ENCODE measurements around the gene FYB2. TPM values are rescaled to one million over a fixed set of nuclear protein-coding genes. Genes with fewer than 3 reads are reported as not detected.

Gene FYB2, protein sequence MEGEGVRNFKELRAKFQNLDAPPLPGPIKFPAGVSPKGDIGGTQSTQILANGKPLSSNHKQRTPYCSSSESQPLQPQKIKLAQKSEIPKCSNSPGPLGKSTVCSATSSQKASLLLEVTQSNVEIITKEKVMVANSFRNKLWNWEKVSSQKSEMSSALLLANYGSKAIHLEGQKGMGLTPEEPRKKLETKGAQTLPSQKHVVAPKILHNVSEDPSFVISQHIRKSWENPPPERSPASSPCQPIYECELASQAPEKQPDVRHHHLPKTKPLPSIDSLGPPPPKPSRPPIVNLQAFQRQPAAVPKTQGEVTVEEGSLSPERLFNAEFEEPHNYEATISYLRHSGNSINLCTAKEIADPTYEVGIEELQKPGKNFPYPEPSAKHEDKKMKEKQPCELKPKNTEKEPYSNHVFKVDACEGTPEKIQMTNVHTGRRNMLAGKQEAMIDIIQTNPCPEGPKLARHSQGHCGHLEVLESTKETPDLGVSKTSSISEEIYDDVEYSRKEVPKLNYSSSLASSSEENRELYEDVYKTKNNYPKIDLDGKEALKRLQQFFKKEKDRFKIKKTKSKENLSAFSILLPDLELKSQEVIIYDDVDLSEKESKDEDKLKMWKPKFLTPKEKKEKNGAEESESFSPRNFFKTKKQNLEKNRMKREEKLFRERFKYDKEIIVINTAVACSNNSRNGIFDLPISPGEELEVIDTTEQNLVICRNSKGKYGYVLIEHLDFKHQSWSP
- not detected in 2 replicates for total RNA-seq (2014; rRNA removed; shearing (Covaris generic))

DNA sequence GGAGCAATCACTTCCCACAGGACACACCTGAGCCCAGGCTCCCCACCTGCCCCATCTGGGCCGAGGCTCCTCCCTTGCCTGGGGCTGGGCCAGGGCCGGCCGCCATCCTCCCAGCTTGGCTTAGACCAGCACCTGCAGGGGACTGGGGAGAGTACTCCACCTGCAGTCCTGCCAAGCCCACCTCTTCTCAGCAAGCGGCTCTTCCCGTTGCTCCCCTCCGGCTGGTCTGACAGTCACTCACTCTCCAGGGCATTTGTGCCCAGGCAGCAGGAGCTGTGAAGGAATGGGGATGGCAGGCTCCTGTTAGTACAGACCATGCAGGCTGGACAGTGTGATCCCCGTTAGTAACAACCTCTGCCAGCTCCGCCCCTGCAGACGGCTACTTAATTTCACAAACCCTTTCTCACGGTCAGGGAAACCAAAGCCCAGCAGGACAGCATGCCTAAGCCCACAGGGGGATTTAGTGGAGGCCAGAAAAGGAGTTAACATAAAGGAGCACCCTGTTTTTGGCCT, at the start of gene FYB2:
TSS of gene FYB2 (minus strand) at position 18 of the 513 bp plus-strand sequence. CDS start 114 bp downstream, outside the sequence.
- in situ Hi-C loops (cut with HindIII; ENCODE audit: low sequenced_read_pairs), result no loop called here

GRCh38 chr1:56868761-56869160, 49.6 kb upstream of the FYB2 start:
- in situ Hi-C loops (cut with HindIII; ENCODE audit: low sequenced_read_pairs), result no loop called here
- no peak for DNase-seq (ENCODE audit: low spot score)

More for the DNA sequence above, at the start of gene FYB2:
- DNase-seq (ENCODE audit: low spot score), result no peak

- in situ Hi-C loops (cut with HindIII; ENCODE audit: low sequenced_read_pairs), result no loop called here
- DNase-seq (ENCODE audit: low spot score), result no peak
Measured at GRCh38 chr1:56867491-56867890, 48.3 kb upstream of the FYB2 start.

GRCh38 chr1:56866656-56867055, 47.5 kb upstream of the FYB2 start:
- in situ Hi-C loops (cut with HindIII; ENCODE audit: low sequenced_read_pairs), result no loop called here
- DNase-seq (ENCODE audit: low spot score), result no peak

DNA sequence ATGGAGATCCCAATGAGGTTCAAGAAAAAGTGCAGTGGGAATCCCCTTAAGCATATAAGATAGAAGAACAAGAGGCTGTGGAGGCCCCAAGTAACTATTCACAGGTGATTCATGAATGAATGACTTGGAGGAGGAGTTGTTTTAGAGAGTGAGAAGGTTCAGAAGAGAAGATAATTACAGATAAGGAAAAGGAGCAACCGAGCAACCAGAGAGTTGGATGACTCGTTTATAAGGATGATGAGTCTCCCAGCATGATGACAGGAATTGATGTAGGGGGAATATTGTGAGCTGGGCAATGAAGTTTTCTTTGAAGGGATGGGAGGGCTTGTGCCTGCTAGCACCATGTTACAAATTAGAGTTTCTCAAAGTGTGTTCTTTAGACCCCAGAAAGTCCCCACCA, 45.2 kb upstream of the FYB2 start:
- DNase-seq (ENCODE audit: low spot score), result no peak
- in situ Hi-C loops (cut with HindIII; ENCODE audit: low sequenced_read_pairs), result no loop called here

- in situ Hi-C loops (cut with HindIII; ENCODE audit: low sequenced_read_pairs), result no loop called here
- DNase-seq (ENCODE audit: low spot score), result no peak
Measured at GRCh38 chr1:56863265-56863992, 44.2 kb upstream of the FYB2 start.

GRCh38 chr1:56859287-56859686, 40.1 kb upstream of the FYB2 start:
- no peak for DNase-seq (ENCODE audit: low spot score)
- in situ Hi-C loops (cut with HindIII; ENCODE audit: low sequenced_read_pairs), result no loop called here

DNA sequence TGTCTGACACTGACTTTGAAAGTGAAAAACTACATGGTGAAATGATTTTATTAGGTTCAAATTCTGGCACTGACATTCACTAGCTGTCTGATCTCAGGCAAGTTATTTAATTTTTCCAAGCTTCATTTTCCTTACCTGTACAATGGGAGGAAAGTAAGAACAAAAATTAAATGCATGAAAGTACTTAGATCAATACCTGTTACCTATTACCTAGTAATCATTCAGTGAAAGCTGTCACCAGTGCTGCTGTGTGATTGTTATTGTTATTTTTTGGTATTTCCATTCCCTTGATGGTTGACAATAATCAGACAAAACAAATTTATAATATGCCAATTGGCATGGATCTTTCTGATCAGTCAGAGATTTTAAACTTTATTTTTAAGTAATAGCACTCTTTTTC, 37.0 kb upstream of the FYB2 start:
- in situ Hi-C loops (cut with HindIII; ENCODE audit: low sequenced_read_pairs), result no loop called here
- no peak for DNase-seq (ENCODE audit: low spot score)

GRCh38 chr1:56855190-56855589, 36.0 kb upstream of the FYB2 start:
- DNase-seq (ENCODE audit: low spot score), result no peak
- in situ Hi-C loops (cut with HindIII; ENCODE audit: low sequenced_read_pairs), result no loop called here

DNA sequence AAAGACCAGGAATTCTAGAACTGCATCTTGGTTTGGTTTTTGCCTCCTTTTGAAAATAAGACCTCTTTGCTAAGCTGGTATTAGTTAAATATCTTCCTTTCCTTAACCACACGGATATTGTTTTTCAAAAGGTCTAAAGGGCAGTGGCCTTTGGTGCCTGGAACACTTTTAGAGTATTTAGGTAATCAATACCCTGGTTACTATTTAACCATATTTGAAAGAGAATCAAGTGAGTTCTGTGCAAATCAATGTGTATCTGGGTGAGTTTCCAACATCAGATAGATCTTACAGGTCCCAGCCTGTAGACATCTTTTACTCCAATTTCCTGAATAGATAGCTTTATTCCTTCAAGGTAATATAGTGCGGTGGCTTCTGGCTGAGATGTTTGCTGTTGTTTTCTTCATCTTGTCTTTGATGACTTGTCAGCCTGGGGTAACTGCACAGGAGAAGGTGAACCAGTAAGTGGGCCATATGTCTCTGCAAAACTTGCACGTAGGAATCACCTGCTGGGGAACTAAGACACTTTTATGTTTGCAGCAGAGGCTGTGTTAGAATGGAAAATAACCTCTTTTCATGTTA, 35.4 kb upstream of the FYB2 start, which contains the start of gene C8A:
TSS of gene C8A (plus strand) at position 277 of the 579 bp plus-strand sequence. CDS start at position 382, 105 bp downstream.
- no peak for DNase-seq (ENCODE audit: low spot score)
- in situ Hi-C loops (cut with HindIII; ENCODE audit: low sequenced_read_pairs), result no loop called here

DNA sequence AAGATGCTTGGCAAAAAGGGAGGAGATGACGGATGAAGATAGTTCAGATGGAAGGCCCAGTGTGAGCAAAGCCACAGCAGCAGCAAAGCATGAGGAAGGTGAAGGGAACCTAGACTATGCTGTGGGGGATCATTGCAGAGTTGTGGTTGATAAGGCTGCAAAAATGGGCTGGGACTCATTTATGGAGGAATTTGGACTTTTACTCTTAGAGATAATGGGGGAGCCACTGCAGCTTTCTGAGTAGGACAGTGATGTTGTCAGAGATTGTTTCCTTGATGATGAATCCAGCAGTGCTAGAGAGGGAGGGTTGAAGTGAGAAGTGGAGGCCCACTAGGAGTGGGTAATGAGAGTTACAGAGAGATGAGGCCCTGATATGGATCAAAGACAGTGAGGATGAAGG, 33.3 kb upstream of the FYB2 start:
- no peak for DNase-seq (ENCODE audit: low spot score)
- in situ Hi-C loops (cut with HindIII; ENCODE audit: low sequenced_read_pairs), result no loop called here

DNA sequence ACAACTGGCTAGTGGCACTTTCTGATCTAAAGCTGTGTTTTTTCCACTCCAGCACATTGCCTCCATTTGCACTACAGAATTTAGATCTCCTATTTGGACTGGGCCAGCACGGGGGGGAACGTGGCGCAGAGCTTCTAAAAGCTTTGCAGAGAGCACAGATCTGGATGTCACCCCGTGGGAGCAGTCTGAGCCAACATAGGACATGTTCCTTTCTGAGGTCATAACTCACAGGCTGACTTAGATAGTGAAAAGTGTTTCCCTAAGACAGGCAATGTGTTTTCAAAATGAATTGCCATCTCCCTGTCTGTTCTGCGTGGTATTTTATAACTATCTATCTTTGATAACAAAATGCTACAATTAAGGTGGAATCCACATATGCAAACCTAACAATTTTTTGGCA, 31.7 kb upstream of the FYB2 start:
- in situ Hi-C loops (cut with HindIII; ENCODE audit: low sequenced_read_pairs), result no loop called here
- no peak for DNase-seq (ENCODE audit: low spot score)

GRCh38 chr1:56850411-56850810, 31.2 kb upstream of the FYB2 start:
- no peak for DNase-seq (ENCODE audit: low spot score)
- in situ Hi-C loops (cut with HindIII; ENCODE audit: low sequenced_read_pairs), result no loop called here

GRCh38 chr1:56849750-56850149, 30.5 kb upstream of the FYB2 start:
- DNase-seq (ENCODE audit: low spot score), result no peak
- in situ Hi-C loops (cut with HindIII; ENCODE audit: low sequenced_read_pairs), result no loop called here

DNA sequence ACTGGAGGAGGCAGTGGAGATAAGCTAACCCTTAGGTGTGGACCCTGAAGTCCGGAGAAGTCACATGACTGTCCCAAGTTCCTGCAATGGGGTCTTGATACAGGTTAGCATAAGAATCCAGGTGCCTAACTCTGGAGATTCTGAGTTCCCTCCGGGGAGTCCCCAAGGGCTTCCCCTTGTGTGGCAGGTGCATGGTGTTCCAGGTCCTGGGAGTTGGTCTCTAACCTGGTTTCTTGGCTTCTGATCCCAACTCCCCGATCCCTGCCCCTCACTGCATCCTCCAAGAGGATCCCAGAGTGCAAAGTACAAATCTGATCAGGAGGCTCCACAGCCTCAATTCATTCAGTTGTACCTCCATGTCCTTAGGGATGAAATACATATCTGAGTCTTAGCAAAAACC, 26.1 kb upstream of the FYB2 start:
- in situ Hi-C loops (cut with HindIII; ENCODE audit: low sequenced_read_pairs), result no loop called here
- DNase-seq (ENCODE audit: low spot score), result no peak

GRCh38 chr1:56844545-56845136, 25.4 kb upstream of the FYB2 start:
- in situ Hi-C loops (cut with HindIII; ENCODE audit: low sequenced_read_pairs), result no loop called here
- no peak for DNase-seq (ENCODE audit: low spot score)

DNA sequence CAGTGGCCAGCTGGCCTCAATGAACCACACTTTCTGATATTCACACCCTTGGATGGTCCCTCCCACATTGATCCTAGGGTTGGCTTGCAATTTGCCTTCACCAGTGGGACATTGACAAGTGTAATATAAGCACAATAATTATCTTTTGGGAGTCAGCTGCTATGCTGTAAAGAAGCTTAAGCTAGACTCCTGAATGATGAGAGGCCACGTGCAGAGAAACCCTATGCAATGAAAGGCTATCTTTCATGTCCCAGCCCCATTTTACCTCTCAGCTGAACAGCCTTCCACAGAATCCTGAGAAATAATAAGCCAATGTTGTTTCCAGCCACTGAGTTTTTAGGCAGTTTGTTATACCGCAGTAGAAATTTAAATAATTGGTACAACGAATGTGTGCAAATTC, 24.3 kb upstream of the FYB2 start:
- in situ Hi-C loops (cut with HindIII; ENCODE audit: low sequenced_read_pairs), result no loop called here
- no peak for DNase-seq (ENCODE audit: low spot score)

DNA sequence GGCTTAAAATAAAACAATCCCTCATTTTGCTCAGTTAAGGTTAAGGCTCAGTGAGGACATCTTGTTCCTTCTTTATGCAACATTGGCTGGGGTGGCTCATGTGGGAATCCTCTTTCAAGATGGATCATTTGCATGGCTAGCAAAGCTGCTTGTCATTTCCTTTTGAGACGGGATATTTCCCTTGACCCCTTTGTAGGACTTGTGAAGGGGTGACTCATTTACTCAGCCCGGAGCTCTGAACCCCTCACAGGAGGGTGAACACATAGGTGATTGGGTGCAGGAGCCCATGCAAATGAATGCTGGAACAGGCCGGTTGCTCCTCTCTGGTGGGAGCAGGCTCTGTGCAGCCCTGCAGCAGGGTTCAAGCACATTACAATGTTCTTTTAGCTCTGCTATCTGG, 19.6 kb upstream of the FYB2 start:
- in situ Hi-C loops (cut with HindIII; ENCODE audit: low sequenced_read_pairs), result no loop called here
- DNase-seq (ENCODE audit: low spot score), result no peak
